ENCODE data around the gene PTPRO.

GRCh38 chr12:15597125-15597830 is 275.0 kb downstream of the PTPRO start:
- TF ChIP-seq CTCF (IDR thresholded peaks at IDR 0.05; ENCODE audit: low read depth, low read length, missing input control) (no peak), RAD21 (IDR thresholded peaks at IDR 0.05) (no peak), NR2F2 (IDR thresholded peaks at IDR 0.05) (no peak)

All from liver (tissue), 3 donors.